ENCODE results near the gene ARPC1A.

ARPC1A gene

DNA sequence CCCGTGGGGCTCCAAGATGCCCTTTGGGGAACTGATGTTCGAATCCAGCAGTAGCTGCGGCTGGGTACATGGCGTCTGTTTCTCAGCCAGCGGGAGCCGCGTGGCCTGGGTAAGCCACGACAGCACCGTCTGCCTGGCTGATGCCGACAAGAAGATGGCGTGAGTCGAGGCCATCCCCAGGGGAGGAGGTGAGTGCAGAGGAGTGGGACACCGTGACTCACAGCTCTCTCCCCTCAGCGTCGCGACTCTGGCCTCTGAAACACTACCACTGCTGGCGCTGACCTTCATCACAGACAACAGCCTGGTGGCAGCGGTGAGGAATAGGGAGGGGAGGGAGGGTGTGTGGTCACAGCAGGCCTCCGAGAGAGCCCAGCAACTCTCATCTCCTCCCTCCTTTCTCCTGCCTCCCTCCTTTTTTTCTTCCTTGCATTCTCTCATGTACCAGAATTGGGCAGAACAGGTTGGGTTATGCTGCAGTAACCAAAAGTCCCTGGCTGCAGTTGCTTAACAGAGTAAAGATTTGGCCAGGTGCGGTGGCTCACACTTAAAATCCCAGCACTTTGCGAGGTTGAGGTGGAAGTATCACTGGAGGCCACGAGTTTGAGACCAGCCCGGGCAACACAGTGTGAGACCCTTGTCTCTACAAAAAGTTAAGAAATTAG is 65.4 kb downstream of the ARPC1A start:
- no peak for DNase-seq (ENCODE audit: low spot score)

DNA sequence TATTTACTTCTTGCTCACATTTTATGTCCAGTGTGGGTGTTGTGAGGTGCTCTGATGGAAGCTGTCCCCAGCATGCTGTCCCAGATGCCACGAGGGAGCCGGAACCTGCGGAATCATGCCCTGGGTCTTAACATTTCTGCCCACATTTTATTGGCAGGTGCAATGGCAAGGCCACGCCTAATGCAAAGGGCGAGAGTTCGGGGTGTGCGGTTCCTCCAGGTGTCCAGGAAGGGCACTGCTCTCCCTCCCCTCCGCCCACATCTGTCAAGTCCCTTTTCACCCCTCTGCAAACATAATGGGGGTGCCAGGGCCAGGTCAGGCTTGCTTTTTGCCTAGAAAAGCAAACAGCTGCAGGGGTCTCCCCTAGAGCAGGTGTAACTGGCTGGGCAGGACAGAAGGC is 66.3 kb downstream of the ARPC1A start:
- DNase-seq (ENCODE audit: low spot score): no peak

DNA sequence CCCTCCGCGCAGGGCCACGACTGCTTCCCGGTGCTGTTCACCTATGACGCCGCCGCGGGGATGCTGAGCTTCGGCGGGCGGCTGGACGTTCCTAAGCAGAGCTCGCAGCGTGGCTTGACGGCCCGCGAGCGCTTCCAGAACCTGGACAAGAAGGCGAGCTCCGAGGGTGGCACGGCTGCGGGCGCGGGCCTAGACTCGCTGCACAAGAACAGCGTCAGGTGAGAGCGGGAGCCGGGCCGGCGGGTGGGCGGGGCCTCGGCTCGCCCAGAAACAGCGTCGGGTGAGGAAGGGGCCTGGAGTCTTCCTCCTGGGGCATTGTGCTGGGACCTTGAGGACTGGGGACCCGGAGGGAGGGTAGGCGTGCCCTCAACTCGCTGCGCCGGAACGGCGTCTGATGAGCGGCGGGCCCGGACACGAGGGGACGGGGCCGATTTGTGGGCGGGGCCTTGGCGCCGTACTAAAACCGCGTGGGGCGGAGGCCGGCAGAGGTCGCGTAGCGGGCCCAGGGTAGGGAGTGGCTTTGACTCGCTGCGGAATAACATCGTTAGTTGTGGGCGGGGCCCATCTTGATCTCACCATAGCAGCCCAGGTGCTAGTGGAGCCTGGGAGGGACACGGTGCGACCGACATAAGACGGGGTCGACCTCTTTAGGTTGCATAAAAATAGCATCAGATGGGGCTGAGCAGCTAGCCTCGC is 67.1 kb downstream of the ARPC1A start:
- no peak for DNase-seq (ENCODE audit: low spot score)

DNA sequence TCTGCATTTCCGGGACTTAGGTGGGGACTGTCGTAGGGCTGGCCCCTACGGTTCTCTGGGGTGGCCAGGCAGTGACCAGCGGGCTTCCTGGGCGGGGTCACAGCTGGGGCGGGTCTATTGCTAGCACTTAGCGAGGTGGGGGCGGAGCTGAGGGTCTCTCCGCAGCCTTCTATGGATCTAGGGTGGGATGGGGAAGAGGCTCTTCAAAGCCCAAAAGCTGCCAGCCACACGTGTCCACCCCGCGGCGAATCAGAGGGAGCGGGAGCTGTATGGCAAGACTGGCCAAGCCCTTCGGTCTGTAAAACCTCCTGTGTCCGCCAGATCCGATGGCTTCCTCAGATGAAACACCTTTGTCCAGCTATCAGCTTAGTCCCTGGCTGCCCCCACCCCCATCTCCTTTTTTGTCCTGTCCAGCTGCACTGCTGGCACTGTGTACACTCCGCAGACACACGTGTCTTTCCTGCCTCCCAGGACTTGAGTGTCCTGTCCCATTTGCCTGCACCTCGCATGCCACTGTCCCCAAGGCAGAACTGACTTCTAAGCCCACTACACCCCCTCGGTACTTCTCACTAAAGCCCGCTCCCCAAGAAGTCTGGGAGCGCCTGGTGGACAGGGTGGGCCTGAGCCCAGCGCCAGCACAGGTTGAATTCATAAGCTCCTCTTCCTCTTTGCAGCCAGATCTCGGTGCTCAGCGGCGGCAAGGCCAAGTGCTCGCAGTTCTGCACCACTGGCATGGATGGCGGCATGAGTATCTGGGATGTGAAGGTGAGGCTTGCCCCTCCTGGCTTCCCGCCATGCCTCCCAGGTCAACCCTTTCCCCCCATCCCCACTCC is 67.9 kb downstream of the ARPC1A start:
- DNase-seq (ENCODE audit: low spot score): no peak

DNA sequence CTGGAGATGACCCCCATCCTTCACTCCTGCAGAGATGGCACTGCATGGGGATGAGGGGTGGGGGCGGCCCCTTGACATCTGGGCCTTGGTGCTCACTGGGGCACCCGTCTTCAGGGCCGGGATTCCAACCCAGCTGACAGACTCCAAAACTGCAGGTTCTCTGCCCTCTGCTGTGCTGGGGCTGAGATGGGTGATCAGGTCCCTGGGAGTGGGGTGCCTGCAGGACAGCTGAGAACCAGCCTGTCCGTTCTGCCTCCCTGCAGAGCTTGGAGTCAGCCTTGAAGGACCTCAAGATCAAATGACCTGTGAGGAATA is 68.4 kb downstream of the ARPC1A start:
- DNase-seq (ENCODE audit: low spot score): no peak

DNA sequence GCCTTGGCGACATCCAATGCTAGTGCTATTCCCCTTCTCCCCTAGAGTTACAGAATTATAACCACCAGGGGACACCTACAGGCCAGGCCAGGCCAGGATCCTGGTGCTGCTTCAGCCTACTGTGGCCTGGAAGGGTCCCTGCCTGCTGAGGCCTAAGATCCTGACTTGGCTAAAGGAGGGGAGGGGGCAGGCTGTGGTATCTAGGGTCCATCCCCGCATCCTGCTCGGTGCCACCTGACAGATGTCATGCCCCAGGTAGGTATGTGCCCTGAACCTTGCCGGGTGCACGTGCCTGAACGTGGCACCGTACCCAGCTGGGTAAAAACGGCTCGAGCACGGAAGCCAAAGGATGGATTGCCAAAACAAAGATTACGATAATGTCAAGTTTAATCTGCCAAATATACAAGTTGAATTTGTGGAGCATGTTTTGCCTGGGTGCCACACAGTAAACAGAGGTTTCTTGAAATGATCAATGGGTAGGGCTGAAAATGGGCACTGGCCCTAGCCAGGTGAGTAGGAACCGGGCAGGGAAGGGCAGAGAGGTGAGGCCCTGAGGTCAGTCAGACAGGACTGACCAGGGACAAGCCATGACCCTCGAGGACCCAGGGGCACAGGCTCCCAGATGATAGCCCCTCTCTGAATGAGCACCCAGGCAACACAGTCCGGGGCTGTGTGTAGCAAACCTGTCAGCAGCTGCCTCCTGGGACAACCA is 70.1 kb downstream of the ARPC1A start:
- DNase-seq (ENCODE audit: low spot score): no peak

DNA sequence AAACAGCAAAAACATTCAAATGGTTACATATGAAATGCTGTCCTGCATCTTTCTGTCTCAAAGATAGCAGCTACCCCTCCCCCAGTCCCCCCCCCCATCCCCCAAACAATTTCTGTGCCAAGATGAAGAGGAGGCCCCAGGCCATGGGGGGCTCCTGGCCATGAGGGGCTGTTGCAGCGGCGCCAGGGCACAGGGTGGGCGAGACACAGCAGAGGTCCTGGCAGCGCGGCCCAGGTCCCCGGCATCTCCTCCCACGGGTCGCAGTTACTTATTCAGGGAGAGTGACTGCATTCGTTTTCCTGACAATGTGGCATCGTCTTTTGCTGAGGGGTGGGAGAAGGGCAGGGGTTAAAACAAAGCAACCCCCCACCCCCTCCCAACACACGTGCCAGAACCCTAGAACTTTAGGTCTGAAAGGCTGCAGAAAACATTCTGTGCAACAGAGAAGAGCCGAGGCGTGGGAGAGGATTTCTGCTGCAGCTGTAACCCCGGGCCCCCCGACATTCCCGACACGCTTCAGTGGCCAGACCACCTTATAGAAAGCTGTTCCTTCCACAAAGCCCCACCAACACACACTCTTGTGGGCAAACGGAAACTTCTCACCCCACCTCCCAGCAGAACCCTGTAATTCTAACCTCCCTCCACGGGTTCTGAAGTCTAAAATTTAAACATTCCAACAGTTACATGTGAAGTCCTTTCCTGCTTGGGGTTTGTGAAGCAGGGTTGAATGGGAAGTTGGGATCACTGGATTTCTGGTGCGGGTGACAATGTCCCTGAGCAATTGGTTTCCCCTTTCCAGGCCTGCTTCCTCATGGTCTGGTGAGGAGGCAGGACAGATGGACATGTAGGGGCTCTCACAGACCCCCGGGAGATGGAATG is 71.0 kb downstream of the ARPC1A start:
- no peak for DNase-seq (ENCODE audit: low spot score)

DNA sequence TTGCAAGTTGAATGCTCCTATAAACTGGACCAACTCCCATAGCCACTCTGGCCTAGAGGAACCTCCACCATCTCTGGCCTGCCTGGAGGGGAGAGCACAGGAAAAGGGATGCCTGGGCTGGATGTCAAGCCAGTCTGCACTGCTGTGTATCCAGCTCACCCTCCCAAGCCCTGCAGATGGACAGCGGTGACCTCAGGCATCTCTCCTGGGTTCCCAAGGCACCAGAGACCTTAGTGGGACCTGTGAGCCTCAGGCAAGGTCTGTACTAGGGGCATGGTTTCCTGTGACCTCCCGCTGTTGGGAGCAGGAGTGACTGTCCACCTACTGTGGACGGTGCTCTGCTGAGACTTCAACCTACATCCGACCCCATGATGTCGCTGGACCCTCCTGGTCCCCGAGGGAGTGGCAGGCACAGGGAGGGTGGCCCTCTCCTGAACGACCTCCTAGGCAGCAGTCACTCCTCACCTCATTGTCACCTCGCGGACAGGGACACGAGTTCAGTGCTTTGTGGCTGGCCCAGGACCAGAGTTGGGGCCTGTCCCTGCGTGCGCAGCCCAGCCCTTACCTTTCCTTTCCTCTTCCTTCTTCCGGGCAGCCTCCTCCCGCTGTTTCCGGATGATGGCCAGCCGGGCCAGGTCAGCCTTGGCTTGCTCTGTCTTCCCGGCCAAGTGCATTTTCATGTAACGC is 71.7 kb downstream of the ARPC1A start:
- no peak for DNase-seq (ENCODE audit: low spot score)

DNA sequence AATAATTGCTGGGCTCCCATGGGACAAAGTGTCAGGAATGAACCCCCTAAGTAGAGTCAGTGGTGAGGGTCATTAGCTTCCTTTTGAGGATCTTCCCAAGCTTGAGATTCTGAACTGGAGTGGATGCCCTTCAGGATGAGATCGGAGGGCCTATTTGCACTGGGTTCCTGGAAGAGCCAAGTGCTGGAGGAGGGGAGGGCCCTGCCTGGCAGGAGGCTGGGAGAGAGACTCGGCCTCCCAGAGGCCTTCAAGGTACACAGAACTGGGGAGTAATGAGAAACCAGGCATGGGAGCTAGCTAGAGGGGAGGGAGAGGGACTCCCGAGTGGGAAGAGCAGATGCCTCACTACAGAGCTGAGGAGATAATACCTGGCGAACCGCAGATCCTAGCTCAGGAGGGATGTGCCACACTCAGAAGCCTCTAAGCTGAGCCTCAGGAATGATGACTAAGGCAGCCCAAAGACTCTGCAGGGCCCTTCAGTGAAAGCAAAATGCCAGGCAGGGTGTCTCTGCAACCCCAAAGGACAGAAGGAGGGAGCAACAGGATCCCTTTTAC is 73.3 kb downstream of the ARPC1A start:
- DNase-seq (ENCODE audit: low spot score): no peak

DNA sequence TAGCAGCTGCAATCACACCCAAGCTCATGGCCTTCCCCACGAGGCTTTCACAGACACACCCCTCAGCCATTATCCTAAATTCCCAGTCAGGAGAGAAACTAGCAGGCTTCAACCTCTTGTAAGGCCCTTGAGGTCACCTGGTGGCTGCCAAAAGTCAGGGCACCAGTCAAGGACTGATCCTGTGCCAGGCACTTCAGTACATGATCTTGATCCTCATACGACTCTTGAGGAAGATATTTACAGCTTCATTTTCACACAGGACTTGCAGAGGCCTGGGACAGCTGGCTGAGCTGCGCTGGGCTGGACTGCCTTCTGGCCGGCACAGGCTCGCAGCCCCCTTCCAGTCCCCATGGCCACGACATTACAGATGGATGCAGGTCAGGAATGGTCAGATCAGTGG is 73.9 kb downstream of the ARPC1A start:
- no peak for DNase-seq (ENCODE audit: low spot score)

DNA sequence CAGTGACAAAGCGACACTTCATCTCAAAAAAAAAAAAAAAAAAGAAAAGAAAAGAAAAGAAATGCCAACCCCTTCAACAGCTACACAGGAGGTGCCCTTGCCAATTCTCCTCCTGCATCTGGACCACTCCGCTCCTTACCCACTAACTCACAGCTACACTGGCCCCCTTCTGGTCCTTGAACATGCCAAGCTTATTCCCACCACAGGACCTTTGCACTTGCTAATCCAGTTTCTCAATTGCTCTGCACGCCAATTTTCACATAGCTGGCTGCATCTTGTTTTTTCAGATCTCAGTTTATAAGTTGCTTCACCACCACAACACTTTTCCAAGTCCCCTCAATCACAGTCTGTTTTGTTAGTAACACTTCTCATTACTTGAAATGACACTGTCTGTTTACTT is 77.2 kb downstream of the ARPC1A start:
- no peak for DNase-seq (ENCODE audit: low spot score)

DNA sequence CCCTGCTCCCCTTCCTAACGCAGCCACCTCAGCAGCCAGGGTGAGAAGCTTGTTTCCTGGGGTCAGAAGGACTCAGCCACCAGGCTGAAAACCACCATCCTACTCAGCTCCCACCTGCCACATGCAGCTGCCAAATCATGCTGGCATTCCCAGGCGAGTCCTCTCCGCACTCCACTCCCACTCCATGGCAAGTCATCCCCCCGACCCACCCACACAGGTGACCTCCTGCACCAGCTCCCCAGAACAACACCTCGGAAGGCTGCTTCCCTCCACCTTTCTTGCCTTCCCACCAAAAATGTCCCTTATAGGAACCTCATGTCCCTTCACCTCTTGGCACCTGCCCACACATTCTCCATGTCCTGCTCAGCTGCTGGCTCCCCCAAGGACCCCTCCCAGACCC is 78.1 kb downstream of the ARPC1A start:
- no peak for DNase-seq (ENCODE audit: low spot score)

DNA sequence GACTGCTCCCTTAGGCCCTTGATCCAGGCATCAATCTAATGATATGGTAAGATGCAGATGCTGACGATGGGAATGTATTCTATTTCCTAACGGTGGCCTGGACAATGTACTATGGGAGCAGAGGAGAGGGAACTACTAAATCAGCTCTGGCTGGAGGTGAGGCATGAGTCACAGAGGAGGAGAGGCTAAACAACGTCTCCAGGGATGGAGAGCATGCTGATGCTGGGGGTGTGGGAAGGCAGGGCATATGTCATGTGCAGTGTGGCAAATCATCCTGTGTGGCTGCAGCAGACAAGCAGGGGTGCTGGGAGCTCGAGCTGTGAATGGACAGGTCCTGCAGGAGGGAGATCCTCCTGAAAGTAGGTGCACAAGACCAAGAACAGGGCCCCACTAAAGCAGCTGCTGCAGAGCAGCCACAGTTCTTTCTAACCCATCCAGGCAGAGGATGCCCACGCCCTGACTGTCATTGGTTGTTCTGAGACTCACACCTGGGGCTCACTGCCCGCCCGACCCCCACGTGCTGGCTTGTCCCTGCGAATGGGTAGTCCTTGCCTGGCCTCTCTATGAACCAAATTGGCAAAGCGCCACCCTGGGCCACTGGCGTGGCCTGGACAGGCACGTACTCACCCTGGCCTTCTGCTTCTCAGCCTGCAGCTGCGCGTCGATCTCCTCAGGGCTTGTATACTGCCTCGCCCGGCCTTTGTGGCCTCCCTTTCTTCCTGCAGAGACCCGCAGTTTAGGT is 78.7 kb downstream of the ARPC1A start:
- no peak for DNase-seq (ENCODE audit: low spot score)

DNA sequence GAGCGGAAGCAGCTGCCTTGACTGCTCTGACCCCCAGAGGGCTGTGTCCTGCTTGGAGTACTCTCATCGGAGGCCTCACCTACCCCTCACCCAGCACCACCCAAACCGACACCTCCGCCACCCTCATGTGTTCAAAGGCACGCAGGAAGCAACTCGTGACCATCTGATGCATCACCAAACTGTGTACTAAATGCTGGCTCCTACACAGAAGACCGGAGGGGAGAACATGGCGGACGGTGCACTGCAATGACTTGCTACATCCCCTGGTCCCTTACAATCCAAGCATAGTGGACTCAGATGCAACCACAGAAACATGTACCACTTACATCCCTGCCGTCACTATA is 79.3 kb downstream of the ARPC1A start:
- DNase-seq (ENCODE audit: low spot score): no peak

DNA sequence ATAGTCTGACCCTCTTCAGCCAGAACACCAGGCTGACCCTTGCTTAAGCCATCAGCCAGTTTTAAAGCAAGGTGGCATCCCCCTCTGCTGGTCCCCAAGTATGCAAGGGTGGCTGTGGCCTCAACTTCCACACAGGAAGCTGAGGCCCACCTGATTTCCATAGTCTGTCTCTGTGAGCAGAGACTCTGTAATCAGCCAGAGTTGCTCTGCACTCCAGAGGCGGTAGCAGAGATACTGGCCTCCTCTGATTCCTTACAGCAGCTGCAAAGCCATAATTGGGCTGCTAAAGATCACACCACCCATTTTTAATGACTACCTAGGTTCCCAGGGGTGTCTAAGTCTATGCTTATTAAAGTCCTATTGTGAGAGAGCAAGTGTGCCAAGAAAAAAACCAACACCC is 80.9 kb downstream of the ARPC1A start:
- DNase-seq (ENCODE audit: low spot score): no peak

DNA sequence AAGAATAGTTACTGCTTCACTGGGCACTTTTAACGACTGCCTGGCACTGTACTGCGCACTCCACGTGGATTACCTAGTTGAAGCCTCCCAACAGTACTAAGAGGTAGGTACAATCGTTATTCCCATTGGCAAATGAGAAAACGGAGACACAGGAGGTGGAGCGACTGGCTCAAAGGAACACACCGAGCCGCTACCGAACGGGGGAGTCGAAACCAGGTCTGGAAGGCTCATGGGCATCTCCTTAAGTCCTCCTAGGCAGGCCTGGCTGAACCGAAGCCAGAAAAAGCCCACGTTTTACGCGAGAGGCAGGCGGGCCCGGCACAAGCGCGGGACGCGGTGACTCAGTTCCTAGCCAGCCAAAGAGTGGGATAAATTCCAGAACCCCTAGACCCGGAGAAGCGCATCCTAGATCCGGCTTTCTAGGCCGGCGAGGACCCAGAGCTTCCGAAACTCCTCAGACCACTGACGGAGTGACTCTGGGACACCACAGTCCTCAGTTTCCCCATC is 82.2 kb downstream of the ARPC1A start:
- DNase-seq (ENCODE audit: low spot score): peak; percentile 69

DNA sequence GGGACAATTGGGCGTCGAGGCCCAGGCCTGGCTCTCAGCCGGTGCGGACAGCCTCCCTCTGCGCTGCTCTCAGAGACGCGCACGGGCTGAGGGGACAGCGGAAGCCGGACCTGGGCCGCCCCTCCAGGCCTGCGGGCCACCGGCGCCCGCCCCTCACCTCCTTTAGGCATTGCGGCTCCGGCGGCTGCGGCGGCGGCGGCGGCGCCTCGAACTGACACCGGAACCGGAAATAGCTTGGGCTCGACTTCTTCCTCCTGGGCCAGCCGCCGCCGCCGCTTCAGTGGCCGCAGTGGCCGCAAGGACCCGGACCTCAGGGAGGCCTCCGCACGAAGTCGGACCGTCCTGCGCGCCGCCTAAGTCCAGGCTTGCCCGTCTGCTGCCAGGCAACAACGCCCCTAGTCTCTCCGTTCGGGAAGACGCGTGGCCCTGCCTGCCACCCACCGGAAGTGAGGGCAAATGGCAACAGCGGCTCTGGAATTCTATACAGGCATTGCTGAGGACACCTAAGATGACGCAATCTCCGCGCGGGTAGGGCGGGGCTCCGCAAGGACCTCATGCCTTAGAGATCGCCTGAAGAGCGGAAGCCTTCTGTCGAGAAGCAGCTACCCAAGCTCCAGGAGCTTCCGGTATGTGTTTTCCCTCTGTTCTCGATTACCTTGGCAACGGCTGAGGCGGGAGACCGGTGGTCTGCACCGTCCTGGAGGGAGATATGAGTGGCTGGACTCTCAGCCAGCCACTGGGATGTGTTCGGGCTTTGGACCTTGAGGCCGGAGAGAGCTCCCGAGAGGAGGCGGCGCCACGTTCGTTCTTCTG is 82.9 kb downstream of the ARPC1A start, which contains the start of the genes BUD31 and PDAP1:
TSS of gene BUD31 (plus strand) at position 591 of the 813 bp plus-strand sequence. CDS start 2,124 bp downstream, outside the sequence.
TSS of gene PDAP1 (minus strand) at position 219 of the 813 bp plus-strand sequence. CDS start at position 170, 49 bp downstream.
- DNase-seq (ENCODE audit: low spot score): peak; percentile 96

DNA sequence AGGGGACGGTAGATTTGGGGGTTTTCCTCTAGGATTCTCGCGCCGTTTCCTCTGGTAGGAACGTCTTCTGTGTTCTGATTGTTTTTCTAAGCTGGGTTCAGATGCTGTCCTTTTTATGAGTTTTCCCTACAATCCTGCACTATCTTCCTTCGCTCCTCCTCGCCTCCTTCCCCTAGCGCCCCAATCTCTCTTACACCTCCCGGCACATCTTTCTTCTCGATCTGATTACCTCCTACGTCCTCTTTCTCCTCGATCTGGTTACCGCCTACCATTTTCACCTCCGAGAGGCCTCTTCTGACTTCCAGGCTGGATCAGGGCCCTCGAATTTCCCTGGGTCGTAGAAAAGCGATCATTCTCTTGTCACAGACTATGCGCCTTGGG is 83.5 kb downstream of the ARPC1A start:
- no peak for DNase-seq (ENCODE audit: low spot score)

DNA sequence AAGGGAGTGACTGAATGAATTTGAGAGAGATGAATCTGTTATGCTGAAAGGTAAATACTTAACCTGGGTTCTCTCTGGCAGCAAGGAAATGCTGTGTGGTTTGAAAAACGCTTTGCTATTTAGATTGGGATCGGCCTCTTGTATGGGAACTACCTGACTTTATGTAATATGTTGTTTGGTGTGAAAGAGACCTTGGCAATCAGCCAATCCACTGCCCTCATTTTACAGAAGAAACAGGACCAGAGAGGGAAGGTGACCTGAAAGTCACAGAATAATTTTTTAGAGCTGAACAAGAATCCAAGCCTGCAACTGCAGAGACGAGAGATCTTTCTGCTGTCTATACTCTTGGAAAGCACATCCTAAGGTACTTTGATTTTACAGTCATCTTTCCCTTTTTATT is 84.1 kb downstream of the ARPC1A start:
- DNase-seq (ENCODE audit: low spot score): no peak
